Measurements from ENCODE around the gene ITGB5. TPM values are rescaled to one million over a fixed set of nuclear protein-coding genes. Genes with fewer than 3 reads are reported as not detected.

The ITGB5 gene
- total RNA-seq, 2 experiments from 2014 or later = not detected

DNA sequence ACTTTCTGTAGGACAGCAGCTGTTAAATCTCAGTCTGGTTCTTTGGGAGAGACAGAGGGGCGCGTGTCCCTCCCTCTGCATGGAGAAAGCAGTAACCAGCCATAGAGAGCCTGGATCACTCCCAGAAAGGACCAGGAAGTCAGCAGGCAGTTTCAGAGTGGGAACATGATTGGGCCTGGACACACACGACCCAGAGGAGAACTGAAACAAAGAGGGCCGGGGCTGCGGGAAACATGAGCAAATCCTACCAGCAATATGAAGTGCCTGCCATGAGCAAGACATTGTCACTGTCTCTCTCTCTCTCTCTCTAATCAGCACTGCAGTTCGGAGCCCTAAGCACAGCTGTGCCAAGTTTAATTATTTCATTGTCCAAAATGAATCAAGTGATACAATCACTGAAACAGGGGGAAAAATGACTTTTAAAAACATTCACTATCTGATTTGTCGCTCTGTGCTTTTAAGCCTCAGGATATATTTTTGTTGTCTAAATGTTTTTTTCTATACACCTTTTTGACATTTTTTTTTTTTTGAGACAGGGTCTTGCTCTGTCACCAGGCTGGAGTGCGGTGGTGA is 29.8 kb upstream of the ITGB5 start:
- Histone ChIP-seq H3K4me1 (ENCODE audit: insufficient read depth, low read length, poor library complexity, severe bottlenecking) (no peaks in the 10 kb centered on the region), H3K27ac (ENCODE audit: low read depth, low read length, poor library complexity, severe bottlenecking) (no peak overlapping the region), H2AFZ (ENCODE audit: low read length) (no peak overlapping the region), H3K4me3 (ENCODE audit: low read depth, low read length, poor library complexity, severe bottlenecking) (no peak overlapping the region), H3K79me2 (ENCODE audit: insufficient read depth, low read depth, low read length) (no peaks in the 10 kb centered on the region), H4K20me1 (ENCODE audit: insufficient read depth, low read length) (no peaks in the 10 kb centered on the region), H3K9me3 (ENCODE audit: low read length) (no peaks in the 10 kb centered on the region), H3K4me2 (ENCODE audit: low read length) (no peak overlapping the region), H3K9me2 (ENCODE audit: insufficient read depth, low read length) (no peaks in the 10 kb centered on the region), H3K36me3 (ENCODE audit: insufficient read depth, low read length) (no peaks in the 10 kb centered on the region)
- CTCF ChIA-PET (ENCODE audit: unreplicated experiment) = no interaction called here
- intact Hi-C loops (cut with micrococcal nuclease; ENCODE audit: unreplicated experiment) = no loop called here
- POLR2A ChIA-PET = no interaction called here
- no TSS peak for BruUV-seq (replicated peaks)
- TF ChIP-seq, protein P1, sequence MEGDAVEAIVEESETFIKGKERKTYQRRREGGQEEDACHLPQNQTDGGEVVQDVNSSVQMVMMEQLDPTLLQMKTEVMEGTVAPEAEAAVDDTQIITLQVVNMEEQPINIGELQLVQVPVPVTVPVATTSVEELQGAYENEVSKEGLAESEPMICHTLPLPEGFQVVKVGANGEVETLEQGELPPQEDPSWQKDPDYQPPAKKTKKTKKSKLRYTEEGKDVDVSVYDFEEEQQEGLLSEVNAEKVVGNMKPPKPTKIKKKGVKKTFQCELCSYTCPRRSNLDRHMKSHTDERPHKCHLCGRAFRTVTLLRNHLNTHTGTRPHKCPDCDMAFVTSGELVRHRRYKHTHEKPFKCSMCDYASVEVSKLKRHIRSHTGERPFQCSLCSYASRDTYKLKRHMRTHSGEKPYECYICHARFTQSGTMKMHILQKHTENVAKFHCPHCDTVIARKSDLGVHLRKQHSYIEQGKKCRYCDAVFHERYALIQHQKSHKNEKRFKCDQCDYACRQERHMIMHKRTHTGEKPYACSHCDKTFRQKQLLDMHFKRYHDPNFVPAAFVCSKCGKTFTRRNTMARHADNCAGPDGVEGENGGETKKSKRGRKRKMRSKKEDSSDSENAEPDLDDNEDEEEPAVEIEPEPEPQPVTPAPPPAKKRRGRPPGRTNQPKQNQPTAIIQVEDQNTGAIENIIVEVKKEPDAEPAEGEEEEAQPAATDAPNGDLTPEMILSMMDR (conservative IDR thresholded peaks at IDR 0.05; ENCODE audit: low read length) = no peak
- TF ChIP-seq EZH2phosphoT487 (IDR thresholded peaks at IDR 0.05; ENCODE audit: borderline replicate concordance, low read depth, low read length) = no peak
- no peak for DNase-seq (ENCODE audit: low spot score)

DNA sequence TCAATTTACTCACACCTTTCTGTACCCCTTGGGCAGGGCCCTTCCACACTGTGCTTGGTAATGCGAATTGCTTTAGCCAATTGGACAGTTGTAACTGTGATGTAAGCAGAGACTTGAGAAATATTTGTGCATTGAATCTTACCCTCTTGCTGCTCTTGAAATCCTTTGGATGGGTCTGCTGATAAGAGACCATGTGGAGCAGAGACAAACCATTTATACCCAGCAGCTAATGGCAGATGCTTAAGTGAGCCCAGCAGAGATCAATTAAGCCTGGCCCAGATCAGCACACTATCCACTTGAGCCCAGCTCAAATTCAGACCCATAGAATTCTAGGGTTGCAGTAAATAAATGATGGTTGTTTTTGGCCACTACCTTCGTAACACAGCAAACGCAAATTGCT is 28.1 kb upstream of the ITGB5 start:
- H2AFZ ChIP-seq (ENCODE audit: low read length) = no peak overlapping the region
- CTCF ChIA-PET (ENCODE audit: unreplicated experiment) = no interaction called here
- no peaks in the 10 kb centered on the region for H4K20me1 ChIP-seq (ENCODE audit: insufficient read depth, low read length)
- no peaks in the 10 kb centered on the region for H3K4me1 ChIP-seq (ENCODE audit: insufficient read depth, low read length, poor library complexity, severe bottlenecking)
- BruUV-seq (replicated peaks) = no TSS peak
- no peak for DNase-seq (ENCODE audit: low spot score)
- no peak overlapping the region for H3K4me3 ChIP-seq (ENCODE audit: low read depth, low read length, poor library complexity, severe bottlenecking)
- intact Hi-C loops (cut with micrococcal nuclease; ENCODE audit: unreplicated experiment) = no loop called here
- no peaks in the 10 kb centered on the region for H3K79me2 ChIP-seq (ENCODE audit: insufficient read depth, low read depth, low read length)
- H3K4me2 ChIP-seq (ENCODE audit: low read length) = no peak overlapping the region
- TF ChIP-seq EZH2phosphoT487 (IDR thresholded peaks at IDR 0.05; ENCODE audit: borderline replicate concordance, low read depth, low read length) = no peak
- TF ChIP-seq, protein P1 (conservative IDR thresholded peaks at IDR 0.05; ENCODE audit: low read length) = no peak
- H3K36me3 ChIP-seq (ENCODE audit: insufficient read depth, low read length) = no peaks in the 10 kb centered on the region
- H3K9me2 ChIP-seq (ENCODE audit: insufficient read depth, low read length) = no peaks in the 10 kb centered on the region
- POLR2A ChIA-PET = no interaction called here
- H3K27ac ChIP-seq (ENCODE audit: low read depth, low read length, poor library complexity, severe bottlenecking) = no peak overlapping the region
- no peaks in the 10 kb centered on the region for H3K9me3 ChIP-seq (ENCODE audit: low read length)

DNA sequence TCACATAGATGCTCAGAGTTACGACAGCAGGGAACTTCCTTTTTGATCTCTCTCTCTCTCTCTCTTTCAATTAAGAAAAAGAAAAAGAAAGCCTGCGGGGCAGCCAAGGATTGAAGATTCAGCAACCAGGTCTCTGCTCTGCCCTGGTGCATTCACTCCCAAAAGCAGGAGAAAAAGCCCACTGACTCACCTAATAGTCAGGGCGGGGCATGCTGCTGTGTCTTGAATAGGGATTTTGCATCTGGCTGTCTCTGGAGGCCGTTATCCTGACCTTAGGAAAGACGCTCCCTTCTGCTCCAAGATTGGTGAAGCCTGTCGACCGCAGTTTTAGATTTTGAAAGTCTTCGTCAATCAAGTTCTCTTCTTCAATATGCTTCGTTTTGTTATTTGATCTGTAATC is 20.8 kb upstream of the ITGB5 start:
- DNase-seq (ENCODE audit: low spot score) = no peak
- ChIA-PET POLR2A (no interaction called here), CTCF (ENCODE audit: unreplicated experiment) (no interaction called here)
- no peaks in the 10 kb centered on the region for H3K9me3 ChIP-seq (ENCODE audit: low read length)
- no peak for TF ChIP-seq EZH2phosphoT487 (IDR thresholded peaks at IDR 0.05; ENCODE audit: borderline replicate concordance, low read depth, low read length)
- TF ChIP-seq, protein P1 (conservative IDR thresholded peaks at IDR 0.05; ENCODE audit: low read length) = no peak
- no peaks in the 10 kb centered on the region for H3K4me1 ChIP-seq (ENCODE audit: insufficient read depth, low read length, poor library complexity, severe bottlenecking)
- no peaks in the 10 kb centered on the region for H3K79me2 ChIP-seq (ENCODE audit: insufficient read depth, low read depth, low read length)
- no peak overlapping the region for H3K4me3 ChIP-seq (ENCODE audit: low read depth, low read length, poor library complexity, severe bottlenecking)
- no peaks in the 10 kb centered on the region for H4K20me1 ChIP-seq (ENCODE audit: insufficient read depth, low read length)
- no peak overlapping the region for H2AFZ ChIP-seq (ENCODE audit: low read length)
- H3K36me3 ChIP-seq (ENCODE audit: insufficient read depth, low read length) = no peaks in the 10 kb centered on the region
- BruUV-seq (replicated peaks) = no TSS peak
- H3K9me2 ChIP-seq (ENCODE audit: insufficient read depth, low read length) = no peaks in the 10 kb centered on the region
- H3K4me2 ChIP-seq (ENCODE audit: low read length) = no peak overlapping the region
- intact Hi-C loops (cut with micrococcal nuclease; ENCODE audit: unreplicated experiment) = no loop called here
- no peak overlapping the region for H3K27ac ChIP-seq (ENCODE audit: low read depth, low read length, poor library complexity, severe bottlenecking)
